ENCODE data around the gene WNT3A.

- TF ChIP-seq EZH2 (IDR thresholded peaks at IDR 0.05; ENCODE audit: low read depth) (no peak), CTCF (conservative IDR thresholded peaks at IDR 0.05) (no peak)
Measured at GRCh38 chr1:228048120-228048519, 41.3 kb downstream of the WNT3A start.
